ENCODE measurements around the gene C19orf38. TPM values are rescaled to one million over a fixed set of nuclear protein-coding genes. Genes with fewer than 3 reads are reported as not detected.

C19orf38 gene
- total and polyA plus RNA-seq, 9 of the 15 experiments (the other 6 are each of a cell fraction or from before 2014, with no cell fraction given), result 0.14 to 0.18 TPM; not detected in 7

- DNase-seq (ENCODE audit: extremely low read depth in 1 of 4, low spot score in 3 of 4), result no peak
- BruUV-seq (replicated peaks), result no TSS peak
- Histone ChIP-seq H3K9me1 (ENCODE audit: control insufficient read depth, insufficient read depth, low read length) (no peaks in the 10 kb centered on the region), H3K27ac (ENCODE audit: extremely low read depth, low read depth, low read length) (no peak overlapping the region), H3K9ac (ENCODE audit: insufficient read depth in 1 of 2, low read depth in 2 of 2, low read length in 2 of 2) (no peak overlapping the region), H3K27me3 (ENCODE audit: control insufficient read depth in 2 of 2, insufficient read depth in 2 of 2, low read length in 2 of 2) (no peaks in the 10 kb centered on the region), H4K20me1 (replicated peaks; ENCODE audit: control insufficient read depth, insufficient read depth, low read length) (no peaks in the 10 kb centered on the region), H3K9me3 (replicated peaks; ENCODE audit: control insufficient read depth, insufficient read depth, low read depth, low read length) (no peaks in the 10 kb centered on the region), H3K36me3 (ENCODE audit: control insufficient read depth, insufficient read depth, low read length) (peaks cover 85% of the 10 kb centered on the region), H3K4me3 (no peak overlapping the region), H3K4me2 (ENCODE audit: insufficient read depth, low read length) (no peak overlapping the region), H3K79me2 (ENCODE audit: control insufficient read depth, insufficient read depth, low read length) (no peaks in the 10 kb centered on the region), H2AFZ (ENCODE audit: low read depth, low read length) (no peak overlapping the region), H3K4me1 (replicated peaks in 1 of 2; ENCODE audit: control insufficient read depth in 2 of 2, insufficient read depth in 2 of 2, low read length in 2 of 2) (peaks cover 0 to 2% of the 10 kb centered on the region in 2 experiments; a peak in 1 of 5 replicates)
- intact Hi-C loops (cut with micrococcal nuclease), result no loop called here
- ChIA-PET CTCF (ENCODE audit: low intra/inter-chr PET ratio) (no interaction called here), POLR2A (interaction anchor here (1.3 kb wide), 2 partner anchors 12 to 21 kb away, joined by 3 to 5 read pairs; no protein-coding TSS in a partner anchor)
- in situ Hi-C loops (cut with MboI), result no loop called here
- TF ChIP-seq SP2 (IDR thresholded peaks at IDR 0.05; ENCODE audit: extremely low read depth, low read depth, low read length, poor library complexity, severe bottlenecking) (no peak), NKRF (IDR thresholded peaks at IDR 0.05; ENCODE audit: borderline replicate concordance) (no peak), TAF7 (tag; IDR thresholded peaks at IDR 0.05) (no peak), SIN3B (IDR thresholded peaks at IDR 0.05; ENCODE audit: low read depth) (no peak), ZBTB7A (IDR thresholded peaks at IDR 0.05; ENCODE audit: borderline replicate concordance, control insufficient read depth, low read depth, low read length) (no peak), TFAM (CRISPR knock-in tag; conservative IDR thresholded peaks at IDR 0.05) (no peak), POLR3A (IDR thresholded peaks at IDR 0.05; ENCODE audit: borderline replicate concordance, extremely low read depth, insufficient read depth, insufficient read length) (no peak), ZNF764 (CRISPR knock-in tag; IDR thresholded peaks at IDR 0.05; ENCODE audit: low read depth) (no peak), NFIC (IDR thresholded peaks at IDR 0.05) (no peak), ATF3 (IDR thresholded peaks at IDR 0.05) (no peak), ATF3 (CRISPR knock-in tag; conservative IDR thresholded peaks at IDR 0.05) (no peak)
- ATAC-seq, result no peak
- WGBS (ENCODE audit: insufficient coverage, low coverage, missing lambda C conversion rate), result 91% methylated on average over 7 of the region's 9 CpGs
- FAIRE-seq, result no peak
Observed at GRCh38 chr19:10800488-10800887, 47.7 kb upstream of the C19orf38 start.

Data from K562 (cell line).